NCI-H526 (cell line): ENCODE data around the gene OR2V1.
A peak's percentile ranks its signal among the peaks of the same experiment; 100 is the strongest.
"Not testable (repeated sequence)": the region's sequence is repeated elsewhere in the genome, so short reads cannot be mapped to it uniquely, and the experiment has no call there.

ENCODE experiments used
- DNase-seq, 2 experiments: peaks; one replicate each; lab custom pipeline; 2025; lab: John Stamatoyannopoulos, UW

The OR2V1 gene, protein sequence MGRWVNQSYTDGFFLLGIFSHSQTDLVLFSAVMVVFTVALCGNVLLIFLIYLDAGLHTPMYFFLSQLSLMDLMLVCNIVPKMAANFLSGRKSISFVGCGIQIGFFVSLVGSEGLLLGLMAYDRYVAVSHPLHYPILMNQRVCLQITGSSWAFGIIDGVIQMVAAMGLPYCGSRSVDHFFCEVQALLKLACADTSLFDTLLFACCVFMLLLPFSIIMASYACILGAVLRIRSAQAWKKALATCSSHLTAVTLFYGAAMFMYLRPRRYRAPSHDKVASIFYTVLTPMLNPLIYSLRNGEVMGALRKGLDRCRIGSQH

DNA sequence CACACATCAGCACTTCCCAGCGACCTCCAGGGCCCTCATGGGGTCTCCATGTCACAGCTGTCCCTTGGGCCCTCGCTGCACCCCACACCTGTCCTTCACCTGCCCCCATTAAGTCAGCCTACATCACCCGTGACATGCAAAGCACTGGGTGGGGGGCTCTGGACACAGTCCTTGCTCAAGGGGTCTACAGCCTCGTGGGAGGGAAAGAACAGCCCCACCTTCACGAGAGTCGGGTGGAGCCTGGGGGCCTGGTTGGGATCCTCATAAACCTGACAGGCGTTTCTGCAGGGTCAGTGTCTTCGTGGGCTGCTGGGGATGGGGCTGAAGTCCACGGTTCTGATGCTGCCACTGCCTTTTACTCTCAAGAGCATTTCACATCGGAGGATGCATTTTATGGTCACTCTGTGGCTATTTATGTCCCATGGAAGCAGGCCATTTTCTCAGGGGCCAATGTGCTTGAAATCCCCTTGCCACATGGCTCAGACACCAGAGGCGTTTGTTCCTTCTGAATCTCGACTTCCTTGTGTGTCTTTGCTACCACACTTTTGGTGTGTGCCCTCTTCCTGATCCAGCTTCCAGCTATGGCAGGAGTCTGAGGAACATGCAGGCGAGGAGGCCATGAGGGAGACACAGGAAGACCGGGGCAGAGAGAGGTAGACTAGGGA is at the start of gene OR2V1:
OR2V1 (minus strand) TSS at position 338 of the 665 bp plus-strand sequence. CDS start 5,865 bp downstream, outside the sequence.
- DNase-seq, result no peak

DNA sequence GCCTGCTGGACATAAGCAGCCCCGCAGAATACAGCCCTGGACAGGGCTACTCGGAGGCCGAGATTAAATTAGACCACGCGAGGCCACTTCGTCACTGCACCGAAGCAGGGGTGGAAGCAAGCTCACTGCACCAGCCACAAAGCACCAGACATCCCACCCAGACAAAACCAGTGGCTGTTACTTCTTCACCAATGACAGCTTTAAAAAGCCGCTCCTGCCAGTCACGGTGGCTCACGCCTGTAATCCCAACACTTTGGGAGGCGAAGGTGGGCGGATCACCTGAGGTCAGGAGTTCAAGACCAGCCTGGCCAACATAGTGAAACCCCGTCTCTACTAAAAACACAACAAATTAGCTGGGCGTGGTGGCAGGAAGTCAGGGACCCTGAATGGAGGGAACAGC is 46.6 kb upstream of the OR2V1 start:
- not testable (repeated sequence) for DNase-seq

DNA sequence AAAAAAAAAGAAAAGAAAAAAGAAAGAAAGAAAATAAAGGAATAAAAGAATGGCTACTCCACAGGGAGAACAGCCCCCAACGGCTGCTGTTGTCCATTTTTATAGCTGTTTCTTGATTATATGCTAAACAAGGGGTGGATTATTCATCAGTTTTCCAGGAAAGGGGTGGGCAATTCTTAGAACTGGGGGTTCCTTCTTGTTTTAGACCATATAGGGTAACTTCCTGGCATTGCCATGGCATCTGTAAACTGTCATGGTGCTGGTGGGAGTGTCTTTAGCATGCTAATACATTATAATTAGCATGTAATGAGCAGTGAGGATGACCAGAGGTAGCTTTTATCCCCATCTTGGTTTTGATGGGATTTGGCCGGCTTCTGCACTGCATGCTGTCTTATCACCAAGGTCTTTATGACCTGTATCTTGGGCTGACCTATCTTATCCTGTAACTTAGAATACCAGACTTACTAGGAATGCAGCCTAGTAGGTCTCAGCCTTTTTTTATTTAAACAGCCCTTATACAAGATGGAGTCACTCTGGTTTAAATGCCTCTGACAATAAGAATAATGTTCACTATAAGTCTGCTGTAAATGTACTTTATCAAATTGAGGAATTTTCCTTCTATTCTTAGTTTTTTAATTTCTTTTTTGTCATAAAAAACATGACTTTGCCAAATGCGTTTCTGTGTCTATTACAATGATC is 45.4 kb upstream of the OR2V1 start:
- no peak for DNase-seq

DNA sequence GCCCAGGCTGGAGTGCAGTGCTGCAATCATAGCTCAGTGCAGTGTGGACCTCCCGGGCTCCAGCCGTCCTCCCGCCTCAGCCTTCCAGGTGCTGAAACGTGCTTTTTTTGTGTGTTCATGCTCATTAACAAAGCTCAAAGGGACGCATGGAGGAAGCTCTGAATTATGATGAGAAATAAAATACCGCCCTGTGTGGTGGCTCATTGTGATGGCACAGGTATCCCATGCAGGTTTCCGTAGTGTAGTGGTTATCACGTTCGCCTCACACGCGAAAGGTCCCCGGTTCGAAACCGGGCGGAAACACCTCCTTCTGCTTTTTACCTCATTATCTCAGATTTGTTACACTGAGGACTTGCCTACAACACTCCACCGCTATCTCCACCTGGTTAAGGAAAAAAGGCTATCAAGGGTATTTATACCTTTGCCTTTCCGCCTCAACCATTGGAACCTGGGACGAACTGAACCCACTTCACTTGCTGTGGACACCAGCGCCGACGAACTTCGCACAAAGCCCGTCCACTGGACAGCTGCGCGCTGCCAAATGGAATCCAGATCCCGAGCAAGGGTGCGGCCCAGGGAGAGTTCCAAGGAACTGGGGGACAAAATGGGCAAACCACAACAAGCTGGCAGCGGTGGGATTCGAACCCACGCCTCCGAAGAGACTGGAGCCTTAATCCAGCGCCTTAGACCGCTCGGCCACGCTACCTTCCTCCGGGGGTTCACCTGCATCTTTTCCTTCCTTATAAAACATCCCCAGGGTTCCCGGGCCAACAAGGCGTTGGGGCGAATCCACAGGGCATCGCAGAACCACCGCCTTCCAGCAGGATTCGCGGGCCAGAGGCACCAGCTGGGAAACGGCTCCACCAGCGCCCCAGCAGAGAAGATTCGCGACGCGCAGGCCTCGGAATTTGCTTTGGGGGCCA is 42.7 kb upstream of the OR2V1 start:
- DNase-seq, result no peak

DNA sequence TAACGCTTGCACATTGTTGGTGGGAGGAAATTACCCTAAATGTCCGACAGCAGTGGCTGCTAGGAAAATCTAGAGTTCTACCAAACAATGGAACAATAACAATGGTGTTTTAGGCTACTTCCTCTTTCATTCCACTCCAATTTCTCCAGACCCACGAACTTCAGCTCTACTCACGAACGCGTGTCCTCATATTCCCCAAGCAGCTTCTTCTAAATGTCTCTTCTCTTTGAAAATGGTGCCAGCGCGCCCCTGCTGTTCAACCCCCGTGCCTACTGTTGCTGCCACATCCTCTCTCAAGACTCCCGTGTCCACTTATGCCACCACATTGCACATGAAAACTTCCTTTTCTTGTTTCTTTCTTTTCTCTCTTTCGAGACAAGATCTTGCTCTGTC is 42.1 kb upstream of the OR2V1 start:
- no peak for DNase-seq

DNA sequence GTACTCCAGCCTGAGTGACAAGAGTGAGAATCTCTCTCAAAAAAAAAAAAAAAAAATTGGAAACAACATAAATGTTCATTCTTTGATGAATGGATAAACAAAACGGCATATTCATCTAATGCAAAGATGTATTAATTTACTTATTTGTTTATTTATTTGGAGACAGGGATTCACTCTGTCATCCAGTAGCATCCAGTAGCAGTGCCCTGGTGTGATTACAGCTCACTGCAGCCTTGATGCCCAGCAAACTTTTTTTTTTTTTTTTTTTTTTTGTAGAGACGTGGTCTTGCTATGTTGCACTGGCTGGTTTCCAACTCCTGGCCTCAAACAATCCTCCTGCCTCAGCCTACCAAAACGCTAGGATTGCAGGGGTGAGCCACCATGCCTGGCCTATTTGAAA is 40.8 kb upstream of the OR2V1 start:
- no peak for DNase-seq

DNA sequence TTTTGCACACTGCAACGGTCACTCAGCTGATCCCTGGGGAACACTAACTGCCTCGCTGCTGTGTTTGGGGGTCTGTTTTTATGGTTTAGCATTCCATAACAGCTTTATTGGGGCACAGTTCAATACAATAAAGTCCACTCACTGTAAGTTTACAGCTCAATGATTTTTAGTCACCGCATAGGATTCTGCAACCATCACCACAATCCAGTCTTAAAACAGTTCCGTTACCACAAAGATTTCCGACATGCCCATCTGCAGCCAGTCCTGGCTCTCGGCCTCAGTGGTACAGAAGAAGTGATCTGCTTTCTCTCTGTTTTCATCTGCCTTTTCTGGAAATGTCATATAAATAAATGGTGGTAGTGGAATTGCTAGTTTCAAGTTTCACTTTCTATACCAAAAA is 40.0 kb upstream of the OR2V1 start:
- no peak for DNase-seq

DNA sequence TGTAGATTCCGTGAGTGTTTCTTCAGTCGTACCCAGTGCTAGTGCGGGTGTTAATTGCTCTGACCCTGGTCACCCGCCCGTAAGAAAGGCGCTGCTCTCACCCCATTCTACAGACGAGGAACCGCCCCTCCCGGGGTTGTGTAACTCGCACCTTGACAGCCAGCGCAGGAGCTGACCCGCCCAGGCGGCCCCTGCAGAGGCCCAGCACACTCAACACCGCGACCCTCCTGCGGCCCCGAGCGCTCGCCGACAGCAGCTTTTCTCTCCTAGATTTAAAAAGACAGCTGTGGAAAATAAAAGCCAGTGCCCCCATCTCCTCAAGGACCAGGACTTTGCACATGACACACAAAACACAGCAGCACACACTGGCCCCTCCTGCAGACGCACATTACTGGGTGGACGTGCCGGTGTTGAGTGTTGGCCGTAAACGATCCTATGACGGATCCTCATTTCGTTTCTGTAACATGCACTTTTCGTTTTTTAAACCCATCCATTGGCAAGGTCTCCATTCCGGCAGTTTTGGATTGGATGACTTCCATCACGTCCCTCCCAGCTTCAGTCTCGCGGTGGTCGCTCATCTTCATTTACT is 39.4 kb upstream of the OR2V1 start:
- no peak for DNase-seq

DNA sequence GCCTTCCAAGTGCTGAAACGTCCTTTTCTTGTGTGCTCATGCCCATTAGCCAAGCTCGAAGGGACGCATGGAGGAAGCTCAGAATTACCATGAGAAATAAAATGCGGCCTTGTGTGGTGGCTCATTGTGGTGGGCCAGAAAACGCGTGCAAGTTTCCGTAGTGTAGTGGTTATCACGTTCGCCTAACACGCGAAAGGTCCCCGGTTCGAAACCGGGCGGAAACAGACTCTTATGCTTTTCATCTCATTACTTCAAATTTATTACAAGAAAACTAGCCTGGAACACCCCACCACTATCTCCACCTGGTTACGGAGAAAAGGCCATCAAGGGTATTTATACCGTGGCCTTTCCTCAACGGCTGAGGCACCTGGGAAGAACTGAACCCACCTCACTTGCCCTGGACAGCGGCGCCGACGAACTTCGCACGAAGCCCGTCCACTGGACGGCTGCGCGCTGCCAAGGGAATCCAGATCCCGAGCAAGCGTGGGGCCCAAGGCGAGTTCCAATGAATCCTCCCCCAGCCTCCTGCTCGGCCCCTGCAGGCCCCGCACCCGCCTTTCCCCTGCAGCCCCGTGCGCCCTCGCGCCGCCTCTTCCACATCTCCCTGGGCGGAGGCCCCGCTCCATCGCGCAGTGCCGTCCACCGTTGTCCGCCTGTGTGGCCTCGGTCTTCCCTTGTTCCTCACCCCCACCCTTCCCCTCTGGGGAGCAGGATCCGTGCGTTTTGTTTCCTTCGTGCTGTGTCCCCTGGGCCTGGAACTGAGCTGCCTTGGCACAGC is 38.7 kb upstream of the OR2V1 start:
- not testable (repeated sequence) for DNase-seq

DNA sequence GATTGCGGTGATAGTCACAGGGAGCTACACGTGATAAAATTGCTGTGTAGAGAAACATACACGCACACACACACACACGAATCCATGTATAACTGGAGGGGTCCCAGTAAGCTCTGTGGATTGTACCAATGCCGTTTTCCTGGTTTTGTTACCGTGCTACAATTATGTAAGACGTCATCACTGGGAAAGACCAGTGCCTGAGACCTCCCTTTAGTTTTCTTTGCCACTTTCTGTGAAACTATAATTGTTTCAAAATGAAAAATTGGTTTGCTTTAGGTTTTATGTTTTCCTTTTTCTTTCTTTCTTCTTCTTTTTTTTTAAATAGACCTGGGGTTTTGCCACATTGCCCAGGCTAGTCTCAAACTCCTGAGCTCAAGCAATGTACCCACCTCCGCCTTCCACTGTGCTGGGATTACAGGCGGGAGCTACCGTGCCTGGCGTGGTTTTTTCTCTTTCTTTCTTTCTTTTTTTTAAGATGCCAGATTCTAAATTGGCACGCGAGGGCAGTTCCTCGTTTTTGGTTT is 37.7 kb upstream of the OR2V1 start:
- peak in 1 of 2 experiments; percentile 7 for DNase-seq

DNA sequence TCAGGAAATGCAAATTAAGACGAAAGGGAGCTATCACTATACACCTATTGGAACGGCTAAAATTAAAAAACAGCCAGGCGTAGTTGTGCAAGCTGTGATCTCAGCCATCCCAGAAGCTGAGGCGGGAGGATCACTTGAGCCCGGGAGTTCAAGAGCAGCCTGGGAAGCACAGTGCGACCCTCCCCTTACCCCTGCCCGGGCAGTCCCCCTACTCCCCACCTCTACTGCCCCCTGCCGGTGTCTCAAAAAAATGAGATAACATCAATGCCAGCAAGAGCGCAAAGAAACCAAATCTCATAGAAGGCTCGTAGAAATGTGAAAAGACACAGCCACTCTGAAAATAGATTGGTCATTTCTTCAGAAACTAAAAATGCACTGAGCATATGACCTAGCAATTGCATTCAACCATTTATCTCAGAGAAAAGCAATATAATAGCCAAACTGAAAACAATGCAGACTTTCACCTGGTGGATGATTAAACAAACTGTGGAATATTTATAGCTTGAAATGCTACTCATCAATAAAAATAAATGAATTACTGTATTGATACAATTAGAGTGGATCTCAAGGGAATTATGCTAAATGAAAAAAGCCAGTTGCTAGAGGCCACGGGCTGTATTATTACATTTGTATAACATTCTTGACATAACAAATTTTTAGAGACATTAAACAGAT is 37.0 kb upstream of the OR2V1 start:
- DNase-seq, result peak; percentile 44 to 60

DNA sequence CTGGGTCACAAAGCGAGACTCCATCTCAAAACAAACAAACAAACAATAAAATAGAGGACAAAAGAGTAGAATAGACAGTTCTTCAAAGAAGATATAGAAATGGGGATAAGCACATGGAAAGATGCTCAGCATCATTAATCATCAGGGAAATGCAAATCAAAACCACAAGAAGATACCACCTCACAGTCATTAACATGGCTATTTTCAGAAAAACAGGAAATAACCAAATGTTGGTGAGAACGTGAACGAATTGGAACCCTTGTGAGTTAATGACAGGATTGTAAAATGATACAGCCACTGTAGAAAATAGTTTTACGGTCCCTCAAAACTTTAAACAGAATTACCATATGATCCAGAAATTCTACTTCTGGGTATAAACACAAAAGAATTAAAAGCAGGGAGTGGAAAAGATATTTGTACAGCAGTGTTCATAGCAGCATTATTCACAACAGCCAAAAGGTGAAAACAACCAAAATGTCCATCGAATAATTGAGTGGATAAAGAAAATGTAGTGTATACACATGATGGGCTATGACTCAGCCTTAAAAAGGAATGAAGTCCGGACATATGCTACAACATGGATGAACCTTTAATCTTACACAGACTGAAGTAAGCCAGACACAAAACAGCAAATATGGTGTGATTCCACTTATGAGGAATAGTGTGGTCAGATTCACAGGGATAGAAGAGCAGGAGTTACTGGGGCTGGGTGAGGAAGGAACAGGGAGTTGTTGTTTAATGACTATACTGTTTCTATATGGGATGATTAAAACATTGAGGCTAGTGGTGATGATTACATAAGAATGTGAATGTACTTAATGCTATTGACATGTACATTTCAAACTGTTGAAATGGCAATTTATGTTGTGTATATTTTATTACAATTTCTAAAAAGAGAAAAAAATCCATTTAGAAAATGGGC is 36.1 kb upstream of the OR2V1 start:
- peak; percentile 5 to 8 for DNase-seq

DNA sequence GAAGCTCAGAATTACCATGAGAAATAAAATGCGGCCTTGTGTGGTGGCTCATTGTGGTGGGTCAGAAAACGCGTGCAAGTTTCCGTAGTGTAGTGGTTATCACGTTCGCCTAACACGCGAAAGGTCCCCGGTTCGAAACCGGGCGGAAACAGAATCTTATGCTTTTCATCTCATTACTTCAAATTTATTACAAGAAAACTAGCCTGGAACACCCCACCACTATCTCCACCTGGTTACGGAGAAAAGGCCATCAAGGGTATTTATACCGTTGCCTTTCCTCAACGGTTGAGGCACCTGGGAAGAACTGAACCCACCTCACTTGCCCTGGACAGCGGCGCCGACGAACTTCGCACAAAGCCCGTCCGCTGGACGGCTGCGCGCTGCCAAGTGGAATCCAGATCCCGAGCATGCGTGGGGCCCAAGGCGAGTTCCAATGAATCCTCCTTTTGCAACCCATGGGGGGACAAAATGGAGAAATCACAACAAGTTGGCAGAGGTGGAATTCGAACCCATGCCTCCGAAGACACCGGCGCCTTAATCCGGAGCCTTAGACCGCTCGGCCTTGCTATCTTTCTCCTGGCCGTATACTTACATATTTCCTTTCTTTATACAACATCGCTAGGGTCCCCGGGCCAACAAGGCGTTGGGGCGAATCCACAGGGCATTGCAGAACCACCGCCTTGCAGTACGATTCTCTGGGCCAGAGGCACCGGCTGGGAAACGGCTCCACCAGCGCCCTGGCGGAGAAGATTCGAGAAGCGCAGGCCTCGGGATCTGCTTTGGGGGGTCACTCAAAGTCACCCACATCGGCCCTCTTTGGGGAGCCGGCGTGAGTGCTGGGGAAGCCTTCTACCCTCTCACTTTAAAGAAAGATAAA is 33.3 kb upstream of the OR2V1 start:
- DNase-seq, result no peak

DNA sequence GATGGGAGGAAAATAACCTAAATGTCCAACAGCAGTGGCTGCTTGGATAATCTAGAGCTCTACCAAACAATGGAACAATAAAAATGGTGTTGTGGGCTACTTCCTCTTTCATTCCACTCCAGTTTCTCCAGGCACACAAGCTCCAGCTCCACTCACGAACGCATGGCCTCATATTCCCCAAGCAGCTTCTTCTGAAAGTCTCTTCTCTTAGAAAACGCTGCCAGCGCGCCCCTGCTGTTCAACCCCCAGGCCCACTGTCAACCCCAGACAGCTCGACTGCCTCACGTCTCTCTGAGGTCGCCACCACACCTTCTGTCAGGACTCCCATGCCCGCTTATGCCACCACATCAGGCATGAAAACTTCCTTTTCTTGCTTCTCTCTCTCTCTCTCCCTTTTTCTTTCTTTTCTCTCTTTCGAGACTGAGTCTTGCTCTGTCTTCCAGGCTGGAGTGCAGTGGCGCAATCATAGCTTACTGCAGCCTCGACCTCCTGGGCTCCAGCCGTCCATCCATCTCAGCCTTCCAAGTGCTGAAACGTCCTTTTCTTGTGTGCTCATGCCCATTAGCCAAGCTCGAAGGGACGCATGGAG is 32.6 kb upstream of the OR2V1 start:
- no peak for DNase-seq

DNA sequence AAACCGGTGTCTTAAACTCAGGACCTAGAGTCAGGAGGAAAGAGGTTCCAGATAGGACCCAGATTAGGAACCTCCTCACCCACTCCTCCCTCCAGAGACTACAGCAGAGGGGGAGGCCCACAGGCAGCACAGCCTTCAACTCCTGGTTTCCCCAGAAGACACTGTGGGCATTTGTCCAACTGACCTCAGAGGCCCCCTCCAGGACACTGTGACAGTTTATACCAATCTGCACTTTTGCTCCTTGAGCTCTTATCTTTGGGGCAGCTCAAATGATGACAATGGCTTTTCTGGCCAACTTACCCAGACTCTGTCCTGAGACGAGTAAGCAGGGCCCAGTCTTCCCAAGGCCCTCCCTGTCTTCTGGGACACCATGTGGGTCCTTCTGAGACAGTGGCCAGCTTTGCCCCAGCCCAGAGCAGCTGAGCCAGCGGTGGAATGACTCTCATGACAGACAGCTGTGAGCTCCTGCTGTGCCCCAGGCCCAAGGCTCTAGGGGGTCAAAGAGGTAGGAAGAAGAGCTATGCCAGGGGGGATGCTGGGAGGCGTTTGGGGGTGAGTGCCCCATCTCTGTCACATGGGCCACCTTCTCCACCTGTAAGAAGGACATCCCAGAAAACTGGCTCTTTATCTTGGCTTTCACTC is 30.7 kb upstream of the OR2V1 start:
- DNase-seq, result no peak

DNA sequence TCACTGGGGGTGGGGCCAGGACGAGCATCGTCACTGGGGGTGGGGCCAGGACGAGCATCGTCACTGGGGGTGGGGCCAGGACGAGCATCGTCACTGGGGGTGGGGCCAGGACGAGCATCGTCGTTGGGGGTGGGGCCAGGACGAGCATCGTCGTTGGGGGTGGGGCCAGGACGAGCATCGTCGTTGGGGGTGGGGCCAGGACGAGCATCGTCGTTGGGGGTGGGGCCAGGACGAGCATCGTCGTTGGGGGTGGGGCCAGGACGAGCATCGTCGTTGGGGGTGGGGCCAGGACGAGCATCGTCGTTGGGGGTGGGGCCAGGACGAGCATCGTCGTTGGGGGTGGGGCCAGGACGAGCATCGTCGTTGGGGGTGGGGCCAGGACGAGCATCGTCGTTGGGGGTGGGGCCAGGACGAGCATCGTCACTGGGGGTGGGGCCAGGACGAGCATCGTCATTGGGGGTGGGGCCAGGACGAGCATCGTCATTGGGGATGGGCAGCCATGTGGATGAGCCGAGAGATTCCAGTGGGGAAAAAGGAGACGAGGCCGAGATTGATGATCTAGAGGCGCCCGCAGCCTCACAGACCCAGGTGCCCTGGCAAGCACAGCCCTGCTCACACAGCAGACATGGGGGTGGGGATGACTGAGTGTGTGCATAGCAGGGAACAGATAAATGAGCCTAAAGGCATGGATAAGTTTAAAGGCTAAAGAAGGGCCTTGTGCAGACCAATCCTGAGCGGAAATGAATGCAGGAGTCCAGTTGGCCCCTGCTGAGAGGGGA is 30.0 kb upstream of the OR2V1 start:
- DNase-seq, result peak in 1 of 2 experiments; percentile 68
